ENCODE data around the gene KHK.
"Not testable (repeated sequence)": the region's sequence is repeated elsewhere in the genome, so short reads cannot be mapped to it uniquely, and the experiment has no call there.

The KHK gene

DNA sequence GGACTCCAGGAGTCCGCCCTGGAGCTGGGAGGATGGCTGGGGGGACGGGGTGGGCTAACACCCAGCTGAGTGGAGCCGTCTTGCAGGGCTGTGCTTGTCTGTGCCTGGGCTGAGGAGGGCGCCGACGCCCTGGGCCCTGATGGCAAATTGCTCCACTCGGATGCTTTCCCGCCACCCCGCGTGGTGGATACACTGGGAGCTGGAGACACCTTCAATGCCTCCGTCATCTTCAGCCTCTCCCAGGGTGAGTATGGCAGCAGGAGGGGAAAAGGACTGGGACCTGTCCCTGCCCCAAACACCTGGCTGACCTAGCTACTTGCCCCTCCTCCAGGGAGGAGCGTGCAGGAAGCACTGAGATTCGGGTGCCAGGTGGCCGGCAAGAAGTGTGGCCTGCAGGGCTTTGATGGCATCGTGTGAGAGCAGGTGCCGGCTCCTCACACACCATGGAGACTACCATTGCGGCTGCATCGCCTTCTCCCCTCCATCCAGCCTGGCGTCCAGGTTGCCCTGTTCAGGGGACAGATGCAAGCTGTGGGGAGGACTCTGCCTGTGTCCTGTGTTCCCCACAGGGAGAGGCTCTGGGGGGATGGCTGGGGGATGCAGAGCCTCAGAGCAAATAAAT is 12.9 kb downstream of the KHK start:
- Histone ChIP-seq H3K4me3 (ENCODE audit: low read depth in 1 of 2, low read length in 1 of 2) (no peak overlapping the region), H3K27me3 (no peaks in the 10 kb centered on the region), H3K36me3 (no peaks in the 10 kb centered on the region), H3K27ac (no peak overlapping the region), H3K4me1 (ENCODE audit: control insufficient read depth in 1 of 2, insufficient read depth in 1 of 2, low read depth in 1 of 2, low read length in 1 of 2) (peaks cover 11 to 12% of the 10 kb centered on the region in 2 experiments), H3K9me3 (no peaks in the 10 kb centered on the region)
- no peak for TF ChIP-seq CTCF (IDR thresholded peaks at IDR 0.05)

DNA sequence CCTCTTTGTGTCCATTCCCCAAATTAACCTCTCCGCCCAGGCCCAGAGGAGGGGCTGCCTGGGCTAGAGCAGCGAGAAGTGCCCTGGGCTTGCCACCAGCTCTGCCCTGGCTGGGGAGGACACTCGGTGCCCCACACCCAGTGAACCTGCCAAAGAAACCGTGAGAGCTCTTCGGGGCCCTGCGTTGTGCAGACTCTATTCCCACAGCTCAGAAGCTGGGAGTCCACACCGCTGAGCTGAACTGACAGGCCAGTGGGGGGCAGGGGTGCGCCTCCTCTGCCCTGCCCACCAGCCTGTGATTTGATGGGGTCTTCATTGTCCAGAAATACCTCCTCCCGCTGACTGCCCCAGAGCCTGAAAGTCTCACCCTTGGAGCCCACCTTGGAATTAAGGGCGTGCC is 13.5 kb downstream of the KHK start:
- H3K4me3 ChIP-seq (ENCODE audit: low read depth in 1 of 2, low read length in 1 of 2) = no peak overlapping the region

DNA sequence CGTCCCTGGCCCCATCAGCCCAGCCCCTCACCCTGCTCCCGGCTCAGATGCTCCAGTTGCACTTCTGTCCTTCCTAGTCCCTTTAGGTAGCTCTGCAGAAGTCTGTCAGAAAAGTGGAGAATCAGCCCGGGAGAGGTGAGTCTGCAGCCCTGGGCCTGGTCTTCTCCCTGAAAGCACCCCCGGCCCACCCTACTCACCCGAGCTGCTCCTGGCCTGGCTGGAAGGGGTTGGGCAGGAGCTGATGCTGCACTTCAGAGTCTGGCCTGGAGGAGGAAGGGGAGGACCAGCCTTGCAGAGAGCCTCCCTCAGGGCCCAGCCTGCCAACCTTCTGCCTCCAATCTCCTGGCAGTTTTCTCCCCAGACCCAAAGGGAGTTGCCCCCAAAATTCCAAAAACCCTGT is 15.8 kb downstream of the KHK start:
- no peaks in the 10 kb centered on the region for H3K4me1 ChIP-seq (ENCODE audit: control insufficient read depth in 1 of 2, insufficient read depth in 1 of 2, low read depth in 1 of 2, low read length in 1 of 2)
- no peaks in the 10 kb centered on the region for H3K36me3 ChIP-seq
- no peak for TF ChIP-seq CTCF (IDR thresholded peaks at IDR 0.05)
- H3K9me3 ChIP-seq = no peaks in the 10 kb centered on the region
- no peak overlapping the region for H3K27ac ChIP-seq
- H3K27me3 ChIP-seq = no peaks in the 10 kb centered on the region
- no peak overlapping the region for H3K4me3 ChIP-seq (ENCODE audit: low read depth in 1 of 2, low read length in 1 of 2)

More for the DNA sequence above, 13.5 kb downstream of the KHK start:
- H3K4me1 ChIP-seq (ENCODE audit: control insufficient read depth in 1 of 2, insufficient read depth in 1 of 2, low read depth in 1 of 2, low read length in 1 of 2) = peaks cover 11 to 12% of the 10 kb centered on the region in 2 experiments
- H3K27ac ChIP-seq = no peak overlapping the region
- H3K36me3 ChIP-seq = no peaks in the 10 kb centered on the region
- TF ChIP-seq CTCF (IDR thresholded peaks at IDR 0.05) = no peak
- H3K27me3 ChIP-seq = no peaks in the 10 kb centered on the region
- H3K9me3 ChIP-seq = no peaks in the 10 kb centered on the region

- Histone ChIP-seq H3K4me1 (ENCODE audit: control insufficient read depth in 1 of 2, insufficient read depth in 1 of 2, low read depth in 1 of 2, low read length in 1 of 2) (no peaks in the 10 kb centered on the region), H3K27ac (no peak overlapping the region), H3K36me3 (no peaks in the 10 kb centered on the region), H3K9me3 (no peaks in the 10 kb centered on the region), H3K4me3 (ENCODE audit: low read depth in 1 of 2, low read length in 1 of 2) (no peak overlapping the region), H3K27me3 (no peaks in the 10 kb centered on the region)
- TF ChIP-seq CTCF (IDR thresholded peaks at IDR 0.05) = no peak
Observed at GRCh38 chr2:27105981-27106380, 19.4 kb downstream of the KHK start.

DNA sequence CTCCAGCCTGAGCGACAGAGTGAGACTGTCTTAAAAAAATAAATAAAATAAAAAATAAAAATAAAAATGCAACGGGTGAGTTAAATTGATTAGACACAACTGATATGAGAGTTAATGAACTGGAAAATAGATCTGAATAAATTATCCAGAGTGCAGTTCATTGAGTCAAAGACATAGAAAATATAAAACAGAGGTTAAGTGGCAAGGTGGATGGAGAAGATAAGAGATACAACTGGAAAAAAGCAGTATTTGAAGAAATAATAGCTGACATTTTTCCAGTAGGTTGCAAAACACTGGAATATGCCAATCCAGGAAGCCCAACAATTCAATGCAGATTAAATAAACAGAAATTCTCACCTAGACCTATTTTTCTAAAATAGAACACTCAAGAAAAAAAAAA is 21.6 kb downstream of the KHK start:
- TF ChIP-seq CTCF (IDR thresholded peaks at IDR 0.05) = no peak
- H3K27me3 ChIP-seq = no peaks in the 10 kb centered on the region
- no peak overlapping the region for H3K27ac ChIP-seq
- H3K4me3 ChIP-seq (ENCODE audit: low read depth in 1 of 2, low read length in 1 of 2) = no peak overlapping the region
- H3K4me1 ChIP-seq (ENCODE audit: control insufficient read depth in 1 of 2, insufficient read depth in 1 of 2, low read depth in 1 of 2, low read length in 1 of 2) = no peaks in the 10 kb centered on the region
- no peaks in the 10 kb centered on the region for H3K36me3 ChIP-seq
- H3K9me3 ChIP-seq = no peaks in the 10 kb centered on the region

GRCh38 chr2:27109083-27109482 is 22.5 kb downstream of the KHK start:
- H3K27me3 ChIP-seq = no peaks in the 10 kb centered on the region
- H3K4me3 ChIP-seq (ENCODE audit: low read depth in 1 of 2, low read length in 1 of 2) = no peak overlapping the region

DNA sequence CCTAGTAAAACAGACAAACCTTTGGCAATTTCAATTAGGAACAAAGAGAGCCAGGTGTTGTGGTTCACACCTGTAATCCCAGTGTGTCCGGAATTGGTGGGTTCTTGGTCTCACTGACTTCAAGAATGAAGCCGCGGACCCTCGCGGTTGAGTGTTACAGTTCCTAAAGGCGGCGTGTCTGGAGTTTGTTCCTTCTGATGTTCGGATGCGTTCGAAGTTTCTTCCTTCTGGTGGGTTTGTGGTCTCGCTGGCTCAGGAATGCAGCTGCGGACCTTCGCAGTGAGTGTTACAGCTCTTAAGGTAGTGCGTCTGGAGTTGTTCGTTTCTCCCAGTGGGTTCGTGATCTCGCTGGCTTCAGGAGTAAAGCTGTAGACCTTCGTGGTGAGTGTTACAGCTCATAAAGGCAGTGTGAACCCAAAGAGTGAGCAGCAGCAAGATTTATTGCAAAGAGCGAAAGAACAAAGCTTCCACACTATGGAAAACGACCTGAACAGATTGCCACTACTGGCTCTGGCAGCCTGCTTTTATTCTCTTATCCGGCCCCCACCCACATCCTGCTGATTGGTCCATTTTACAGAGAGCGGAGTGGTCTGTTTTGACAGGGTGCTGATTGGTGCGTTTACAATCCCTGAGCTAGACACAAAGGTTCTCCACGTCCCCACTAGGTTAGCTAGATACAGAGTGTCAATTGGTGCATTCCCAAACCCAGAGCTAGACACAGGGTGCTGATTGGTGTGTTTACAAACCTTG is 24.2 kb downstream of the KHK start:
- H3K4me3 ChIP-seq (ENCODE audit: low read depth in 1 of 2, low read length in 1 of 2); H3K27me3 ChIP-seq; H3K9me3 ChIP-seq; H3K27ac ChIP-seq; H3K36me3 ChIP-seq; H3K4me1 ChIP-seq (ENCODE audit: control insufficient read depth in 1 of 2, insufficient read depth in 1 of 2, low read depth in 1 of 2, low read length in 1 of 2): not testable (repeated sequence)

More at GRCh38 chr2:27109083-27109482, 22.5 kb downstream of the KHK start:
- Histone ChIP-seq H3K36me3 (no peaks in the 10 kb centered on the region), H3K9me3 (no peaks in the 10 kb centered on the region), H3K27ac (no peak overlapping the region), H3K4me1 (ENCODE audit: control insufficient read depth in 1 of 2, insufficient read depth in 1 of 2, low read depth in 1 of 2, low read length in 1 of 2) (no peaks in the 10 kb centered on the region)
- TF ChIP-seq CTCF (IDR thresholded peaks at IDR 0.05) = no peak
